Activated T-cell treated with anti-CD3 and anti-CD28 coated beads, Interleukin-2, amount 50 U/mL, for 72 hours (primary cell): ENCODE data around the gene CYP20A1. TPM values are rescaled to one million over a fixed set of nuclear protein-coding genes. Genes with fewer than 3 reads are reported as not detected.
"Not testable (repeated sequence)": the region's sequence is repeated elsewhere in the genome, so short reads cannot be mapped to it uniquely, and the experiment has no call there.

Experiments
- ATAC-seq, 2 donors: fragments of 150-1000 bp; cut with Tn5 transposase; replicated peaks in 1 of 2; 2 replicates each; pipeline ENCODE4 v1.10.0; 2021; ENCODE audit warnings: moderate library complexity in 2 of 2, mild to moderate bottlenecking in 1 of 2
- DNase-seq, 2 donors: peaks; one replicate each; pipeline ENCODE4 v3.0.0; 2021 to 2022; ENCODE audit warnings: mixed read lengths in 1 of 2
- H3K27ac Mint-ChIP-seq: one replicate; pipeline ENCODE4 v1.8.0; 2022; ENCODE audit warnings: mild to moderate bottlenecking, moderate library complexity, mixed read lengths
- H3K27me3 Mint-ChIP-seq: one replicate; pipeline ENCODE4 v1.8.0; 2022; ENCODE audit warnings: low read depth, mixed read lengths
- H3K36me3 Mint-ChIP-seq, 2 donors: one replicate each; pipeline ENCODE4 v1.8.0; 2022; ENCODE audit warnings: mixed read lengths in 2 of 2, mild to moderate bottlenecking in 1 of 2; ENCODE audit not compliant: insufficient read depth in 2 of 2
- H3K4me1 Mint-ChIP-seq: one replicate; pipeline ENCODE4 v1.8.0; 2022; ENCODE audit warnings: low read depth, mixed read lengths
- H3K4me3 Mint-ChIP-seq, 2 donors: one replicate each; pipeline ENCODE4 v1.8.0; 2022; ENCODE audit warnings: mild to moderate bottlenecking in 2 of 2, mixed read lengths in 2 of 2, moderate library complexity in 2 of 2
- H3K9me3 Mint-ChIP-seq, 2 donors: one replicate each; pipeline ENCODE4 v1.8.0; 2022; ENCODE audit warnings: mixed read lengths in 2 of 2
- total RNA-seq, 2 donors: library from RNA; stranded (reverse); gene quantifications; one replicate each; pipeline ENCODE4 v1.2.3, GENCODE V29; 2022

The CYP20A1 gene
- total RNA-seq, 2 donors from 2014 or later: 19.4 to 26.5 TPM

GRCh38 chr2:203326356-203326755 is 87.5 kb downstream of the CYP20A1 start:
- Mint-ChIP-seq H3K27me3 (no peaks in the 10 kb centered on the region), H3K36me3 (peaks cover 0 to 3% of the 10 kb centered on the region in 2 donors), H3K4me3 (peak overlapping the region in 1 of 2 donors; percentile 58), H3K9me3 (no peaks in the 10 kb centered on the region), H3K4me1 (peaks cover 40% of the 10 kb centered on the region), H3K27ac (no peak overlapping the region)
- peak; percentile 37 to 59 for ATAC-seq
- no peak for DNase-seq

DNA sequence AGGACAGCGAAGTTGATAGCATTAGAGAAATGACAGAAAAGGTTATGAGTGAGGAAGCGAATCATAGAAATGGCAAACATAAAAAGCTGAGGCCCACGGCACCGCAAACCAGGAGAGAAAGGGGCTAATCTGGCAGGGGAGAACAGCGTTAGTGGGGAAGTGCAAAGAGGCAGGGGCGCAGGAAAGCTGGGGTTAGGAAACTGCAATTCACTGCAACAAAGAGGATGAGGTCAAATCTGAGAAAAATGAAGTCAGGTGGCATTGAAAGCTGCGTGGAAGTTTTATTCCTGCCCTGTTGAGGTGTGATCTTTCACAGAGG is 88.7 kb downstream of the CYP20A1 start:
- peak in 1 of 2 donors; percentile 7 for DNase-seq
- ATAC-seq: peak in 1 of 2 donors; percentile 3
- peaks cover 0 to 3% of the 10 kb centered on the region in 2 donors for H3K36me3 Mint-ChIP-seq

DNA sequence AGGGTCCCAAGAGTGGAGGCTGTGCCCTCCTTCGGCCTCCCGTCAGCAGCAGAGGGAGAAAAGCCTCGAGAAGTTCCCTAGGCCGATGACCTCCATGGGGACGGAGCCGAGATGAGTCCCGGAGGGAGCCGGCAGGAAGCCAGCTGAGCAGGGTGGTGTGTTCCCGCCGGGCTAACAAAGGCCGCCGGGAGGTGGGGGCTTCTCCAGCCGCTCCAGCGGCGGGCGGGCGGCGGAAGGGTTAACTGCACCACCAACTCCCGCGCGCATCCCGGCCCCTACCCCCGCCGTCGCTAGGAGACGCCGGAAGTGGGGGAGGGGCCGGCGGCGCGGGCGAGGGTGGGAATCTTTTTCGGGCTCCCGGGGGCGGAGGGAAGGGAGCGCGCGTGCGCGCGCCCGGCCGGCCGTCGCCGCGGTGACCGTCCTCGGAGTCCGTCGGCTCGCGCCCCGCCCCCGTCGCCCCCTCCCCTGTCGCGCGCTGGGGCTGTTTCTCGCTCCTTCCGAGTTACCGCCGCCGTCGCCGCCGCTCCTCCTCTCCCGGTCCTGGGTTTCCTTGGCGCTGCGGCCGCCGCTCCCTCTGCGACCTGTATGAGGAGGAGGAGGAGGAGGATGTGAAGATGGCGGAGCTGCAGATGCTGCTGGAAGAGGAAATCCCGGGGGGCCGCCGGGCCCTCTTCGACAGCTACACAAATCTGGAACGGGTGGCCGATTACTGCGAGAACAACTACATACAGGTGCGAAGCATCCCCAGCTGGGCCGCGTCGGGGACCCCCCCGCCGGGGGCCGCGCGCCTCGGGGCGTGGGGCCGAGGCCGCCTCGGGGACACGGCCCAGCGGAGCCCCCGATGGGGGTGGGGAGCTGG is 89.3 kb downstream of the CYP20A1 start, which contains the start of gene ABI2:
Gene ABI2, plus strand, starts transcription at position 494 of the 859 bp plus-strand sequence. Its CDS starts 121 bp downstream, at position 615.
- H3K27me3 Mint-ChIP-seq: no peaks in the 10 kb centered on the region
- no peaks in the 10 kb centered on the region for H3K9me3 Mint-ChIP-seq
- peak; percentile 63 to 77 for DNase-seq
- peaks cover 43% of the 10 kb centered on the region for H3K4me1 Mint-ChIP-seq
- peaks cover 0 to 3% of the 10 kb centered on the region in 2 donors for H3K36me3 Mint-ChIP-seq
- H3K27ac Mint-ChIP-seq: peak within 1 kb of the TSS; percentile 90
- peak within 1 kb of the TSS; percentile 89 to 97 for H3K4me3 Mint-ChIP-seq
- ATAC-seq: peak; percentile 63 to 67

More for the DNA sequence above, 88.7 kb downstream of the CYP20A1 start:
- H3K4me1 Mint-ChIP-seq: peaks cover 43% of the 10 kb centered on the region
- H3K27me3 Mint-ChIP-seq: no peaks in the 10 kb centered on the region
- peak overlapping the region; percentile 77 for H3K27ac Mint-ChIP-seq
- H3K9me3 Mint-ChIP-seq: no peaks in the 10 kb centered on the region
- H3K4me3 Mint-ChIP-seq: peak overlapping the region; percentile 83 to 88

DNA sequence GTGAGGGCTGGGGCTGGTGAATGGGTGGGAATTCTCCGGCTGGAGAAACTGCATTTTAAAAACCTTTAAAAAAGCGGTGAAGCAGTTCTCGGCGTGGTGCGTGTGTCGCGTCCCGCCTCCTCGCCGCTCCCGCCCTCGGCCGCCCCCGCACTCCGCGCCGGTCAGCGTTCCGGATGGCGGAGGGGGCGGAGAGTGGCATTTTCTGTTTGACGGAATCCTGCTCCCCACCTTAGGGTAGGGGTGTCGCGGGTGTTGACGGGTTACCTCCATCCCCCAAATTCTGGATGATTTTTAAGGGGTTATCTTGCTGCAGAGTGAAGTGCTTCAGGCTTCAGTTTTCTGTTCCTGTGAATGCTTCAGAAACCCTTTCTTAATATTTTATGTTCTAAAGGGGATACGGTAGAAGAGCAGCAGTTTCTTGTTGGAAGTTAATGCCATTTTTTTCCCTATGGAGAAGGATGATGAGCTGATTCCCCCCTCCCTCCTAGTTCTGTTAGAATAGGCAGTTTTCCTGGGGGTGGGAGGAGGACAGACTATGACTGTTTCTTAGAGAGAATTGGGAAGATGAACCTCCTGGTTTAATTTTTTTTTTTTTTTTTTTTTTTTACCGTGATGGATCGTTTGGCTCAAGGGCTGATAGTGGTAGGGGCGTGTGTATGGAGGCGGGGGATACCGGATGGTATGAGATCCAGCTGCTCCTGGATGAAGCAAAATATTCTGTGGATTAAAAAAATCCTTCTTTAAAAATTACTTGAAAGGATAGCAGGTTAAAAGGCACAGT is 90.1 kb downstream of the CYP20A1 start:
- DNase-seq: peak; percentile 72 to 78
- Mint-ChIP-seq H3K4me3 (peak overlapping the region; percentile 87 to 97), H3K27me3 (no peaks in the 10 kb centered on the region), H3K36me3 (peaks cover 0 to 3% of the 10 kb centered on the region in 2 donors), H3K27ac (peak overlapping the region; percentile 90), H3K9me3 (no peaks in the 10 kb centered on the region), H3K4me1 (peaks cover 44% of the 10 kb centered on the region)
- peak; percentile 67 to 82 for ATAC-seq

DNA sequence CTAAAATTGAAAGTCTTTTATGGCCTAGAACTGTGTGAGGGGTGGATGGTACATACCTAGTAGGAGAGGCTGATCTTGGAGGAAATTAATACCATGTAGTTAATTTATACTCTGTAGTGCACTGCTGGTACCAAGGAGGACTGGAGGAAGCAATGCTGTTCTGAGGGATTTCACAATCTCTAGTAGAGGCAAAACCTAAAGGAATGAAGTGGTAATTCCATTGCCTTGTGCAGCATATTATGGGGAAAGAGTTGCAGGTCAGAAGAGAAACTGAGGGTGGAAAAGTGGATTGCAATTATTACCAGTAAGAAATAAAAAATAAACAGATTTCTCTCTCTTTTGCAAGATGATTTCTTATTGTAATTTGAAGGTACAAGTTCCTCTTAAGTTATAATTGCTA is 91.6 kb downstream of the CYP20A1 start:
- Mint-ChIP-seq H3K4me3 (peak overlapping the region; percentile 87 to 97), H3K4me1 (peaks cover 49% of the 10 kb centered on the region), H3K36me3 (peaks cover 3 to 5% of the 10 kb centered on the region in 2 donors), H3K27me3 (no peaks in the 10 kb centered on the region), H3K27ac (no peak overlapping the region), H3K9me3 (no peaks in the 10 kb centered on the region)
- ATAC-seq: no peak
- no peak for DNase-seq

DNA sequence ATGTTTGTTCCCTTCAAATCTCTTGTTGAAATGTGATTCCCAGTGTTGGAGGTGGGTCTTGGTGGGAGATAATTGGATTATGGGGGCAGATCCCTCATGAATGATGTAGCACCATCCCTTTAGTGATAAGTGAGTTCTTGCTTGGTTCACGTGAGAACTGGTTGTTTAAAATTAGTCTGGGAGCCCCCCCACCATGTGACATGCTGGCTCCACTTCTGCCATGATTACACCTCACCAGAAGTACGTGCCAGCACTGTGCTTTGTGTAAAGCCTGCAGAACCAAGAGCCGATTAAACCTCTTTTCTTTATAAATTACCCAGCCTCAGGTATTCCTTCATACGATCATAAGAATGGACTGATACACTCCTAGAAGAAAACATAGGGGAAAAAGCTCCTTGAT is 99.5 kb downstream of the CYP20A1 start:
- peaks cover 0 to 5% of the 10 kb centered on the region in 2 donors for H3K36me3 Mint-ChIP-seq
- H3K4me1 Mint-ChIP-seq: peaks cover 6% of the 10 kb centered on the region
- no peak for DNase-seq
- no peak for ATAC-seq
- no peak overlapping the region for H3K27ac Mint-ChIP-seq
- no peaks in the 10 kb centered on the region for H3K9me3 Mint-ChIP-seq
- no peak overlapping the region for H3K4me3 Mint-ChIP-seq
- H3K27me3 Mint-ChIP-seq: no peaks in the 10 kb centered on the region

DNA sequence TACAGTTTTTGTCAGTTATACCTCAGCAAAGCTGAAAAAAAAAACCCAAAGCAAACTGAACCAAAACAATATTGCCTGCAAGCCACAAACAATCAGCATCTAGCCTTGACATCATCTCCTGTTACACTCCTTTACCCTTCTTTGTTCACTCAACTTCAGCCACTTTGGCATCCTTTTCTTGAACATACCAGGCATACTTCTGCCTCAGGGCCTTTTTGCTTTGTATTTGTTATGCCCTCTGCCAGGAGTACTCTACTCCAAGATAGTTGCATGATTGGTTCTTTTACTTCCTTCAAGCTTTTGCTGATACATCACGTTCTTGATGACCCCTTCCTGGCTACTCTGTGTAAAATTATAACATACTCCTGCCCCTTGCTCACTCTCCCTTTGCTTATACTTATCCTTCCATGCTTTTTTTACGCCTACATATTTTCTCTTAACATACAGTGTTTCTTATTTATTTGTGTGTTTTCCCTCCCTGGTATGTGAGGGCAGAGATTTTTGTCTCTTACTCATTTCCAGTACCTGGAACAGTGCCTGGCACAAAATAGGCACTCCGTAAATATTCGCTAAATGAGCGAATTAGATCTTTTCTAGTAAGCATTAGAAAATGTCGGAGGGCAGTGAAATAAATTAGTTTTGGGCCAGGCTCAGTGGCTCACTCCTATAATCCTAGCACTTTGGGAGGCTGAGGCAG is 102.1 kb downstream of the CYP20A1 start:
- Mint-ChIP-seq H3K27me3 (no peaks in the 10 kb centered on the region), H3K27ac (no peak overlapping the region), H3K4me1 (no peaks in the 10 kb centered on the region), H3K4me3 (no peak overlapping the region), H3K9me3 (no peaks in the 10 kb centered on the region), H3K36me3 (peaks cover 0 to 1% of the 10 kb centered on the region in 2 donors)
- DNase-seq (no peak), ATAC-seq (no peak)

DNA sequence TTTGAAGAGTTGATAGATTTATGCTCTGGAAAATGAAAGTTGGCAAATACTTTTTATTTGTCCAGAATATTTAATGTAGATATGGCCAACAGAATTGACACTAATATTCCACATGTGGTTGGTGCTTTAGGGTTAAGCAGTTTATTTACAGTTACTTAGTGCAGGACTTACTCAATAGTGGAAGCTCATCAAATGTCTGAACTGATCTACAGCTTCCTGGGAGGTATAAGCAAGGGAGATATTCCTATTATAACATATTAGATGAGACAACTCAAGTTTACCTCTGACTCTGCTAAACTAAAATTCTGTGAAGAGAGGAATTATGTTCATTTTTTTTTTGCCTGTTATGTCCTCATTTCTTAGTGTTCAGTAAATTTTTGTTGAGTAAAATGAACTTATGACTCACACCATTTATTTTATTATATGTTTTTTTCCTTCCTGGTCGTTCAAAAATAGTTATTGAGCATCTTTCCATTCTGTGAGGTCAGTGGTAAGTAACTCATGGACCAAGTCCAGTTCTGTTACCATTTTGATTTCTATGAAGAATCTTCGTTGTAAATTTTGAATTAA is 103.0 kb downstream of the CYP20A1 start:
- H3K27me3 Mint-ChIP-seq: no peaks in the 10 kb centered on the region
- peaks cover 0 to 1% of the 10 kb centered on the region in 2 donors for H3K36me3 Mint-ChIP-seq
- H3K4me3 Mint-ChIP-seq: no peak overlapping the region
- peaks cover 5% of the 10 kb centered on the region for H3K4me1 Mint-ChIP-seq
- H3K27ac Mint-ChIP-seq: no peak overlapping the region
- no peaks in the 10 kb centered on the region for H3K9me3 Mint-ChIP-seq
- DNase-seq (no peak), ATAC-seq (no peak)

DNA sequence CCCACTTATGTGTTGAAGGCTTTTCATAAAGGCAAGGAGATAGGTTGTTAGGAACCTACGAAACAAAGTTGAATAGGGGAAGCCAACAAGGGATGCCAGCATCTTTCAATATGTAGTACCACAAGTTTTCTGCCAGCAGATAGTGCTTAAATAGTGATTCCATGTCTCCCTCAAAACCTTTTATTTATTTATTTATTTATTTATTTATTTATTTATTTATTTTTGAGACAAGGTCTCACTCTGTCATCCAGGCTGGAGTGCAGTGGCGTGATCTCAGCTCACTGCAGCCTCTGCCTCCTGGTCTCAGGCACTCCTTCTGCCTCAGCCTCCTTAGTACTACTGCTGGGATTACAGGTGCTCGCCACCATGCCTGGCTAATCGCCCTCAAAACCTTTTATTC is 103.6 kb downstream of the CYP20A1 start:
- H3K27me3 Mint-ChIP-seq, DNase-seq, H3K4me3 Mint-ChIP-seq, H3K4me1 Mint-ChIP-seq, H3K9me3 Mint-ChIP-seq, H3K27ac Mint-ChIP-seq, ATAC-seq, H3K36me3 Mint-ChIP-seq: not testable (repeated sequence)

DNA sequence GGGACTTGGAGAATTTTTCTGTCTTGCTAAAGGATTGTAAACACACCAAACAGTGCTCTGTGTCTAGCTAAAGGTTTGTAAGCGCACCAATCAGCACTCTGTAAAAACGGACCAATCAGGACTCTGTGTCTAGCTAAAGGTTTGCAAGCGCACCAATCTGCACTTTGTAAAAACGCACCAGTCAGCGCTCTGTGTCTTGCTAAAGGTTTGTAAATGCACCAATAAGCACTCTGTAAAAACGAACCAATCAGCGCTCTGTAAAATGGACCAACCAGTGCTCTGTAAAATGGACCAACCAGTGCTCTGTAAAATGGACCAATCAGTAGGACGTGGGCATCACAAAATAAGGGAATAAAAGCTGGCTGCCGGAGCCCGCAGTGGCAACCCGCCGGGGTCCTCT is 105.8 kb downstream of the CYP20A1 start:
- Mint-ChIP-seq H3K36me3 (peaks cover 0 to 1% of the 10 kb centered on the region in 2 donors), H3K4me1 (peaks cover 5% of the 10 kb centered on the region), H3K9me3 (no peaks in the 10 kb centered on the region), H3K27ac (no peak overlapping the region), H3K4me3 (no peak overlapping the region), H3K27me3 (no peaks in the 10 kb centered on the region)
- DNase-seq: no peak
- ATAC-seq: no peak

GRCh38 chr2:203346612-203347011 is 107.8 kb downstream of the CYP20A1 start:
- no peak overlapping the region for H3K4me3 Mint-ChIP-seq
- H3K27ac Mint-ChIP-seq: no peak overlapping the region
- ATAC-seq: no peak
- H3K9me3 Mint-ChIP-seq: no peaks in the 10 kb centered on the region
- no peak for DNase-seq
- no peaks in the 10 kb centered on the region for H3K27me3 Mint-ChIP-seq
- H3K36me3 Mint-ChIP-seq: peaks cover 0 to 1% of the 10 kb centered on the region in 2 donors
- peaks cover 5% of the 10 kb centered on the region for H3K4me1 Mint-ChIP-seq

DNA sequence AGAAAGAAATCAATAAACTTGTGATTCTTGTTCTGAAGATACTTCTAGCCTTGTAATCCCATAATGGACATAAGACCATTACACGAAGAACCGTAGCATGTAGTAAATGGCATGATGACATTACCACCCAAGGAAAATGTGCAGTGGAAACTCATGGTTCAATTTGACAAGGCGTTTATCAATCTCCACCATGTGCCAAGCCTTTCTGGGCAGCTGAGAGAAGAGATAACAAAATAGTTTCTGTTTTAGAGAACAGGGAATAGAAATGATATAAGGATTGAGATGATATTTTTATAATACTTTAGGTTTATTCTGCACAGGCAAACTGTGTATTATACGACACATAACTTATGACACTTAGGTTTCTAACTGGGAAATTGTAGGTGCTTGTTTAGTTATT is 108.6 kb downstream of the CYP20A1 start:
- Mint-ChIP-seq H3K4me1 (peaks cover 5% of the 10 kb centered on the region), H3K4me3 (no peak overlapping the region), H3K36me3 (peaks cover 0 to 1% of the 10 kb centered on the region in 2 donors), H3K9me3 (no peaks in the 10 kb centered on the region), H3K27ac (no peak overlapping the region), H3K27me3 (no peaks in the 10 kb centered on the region)
- DNase-seq (no peak), ATAC-seq (no peak)
